ENCODE data around the gene COA1. TPM values are rescaled to one million over a fixed set of nuclear protein-coding genes. Genes with fewer than 3 reads are reported as not detected.
"Not testable (repeated sequence)": the region's sequence is repeated elsewhere in the genome, so short reads cannot be mapped to it uniquely, and the experiment has no call there.

COA1 gene
- polyA plus RNA-seq, 6 donors from 2014 or later, result 96.6 to 146 (median 107) TPM

DNA sequence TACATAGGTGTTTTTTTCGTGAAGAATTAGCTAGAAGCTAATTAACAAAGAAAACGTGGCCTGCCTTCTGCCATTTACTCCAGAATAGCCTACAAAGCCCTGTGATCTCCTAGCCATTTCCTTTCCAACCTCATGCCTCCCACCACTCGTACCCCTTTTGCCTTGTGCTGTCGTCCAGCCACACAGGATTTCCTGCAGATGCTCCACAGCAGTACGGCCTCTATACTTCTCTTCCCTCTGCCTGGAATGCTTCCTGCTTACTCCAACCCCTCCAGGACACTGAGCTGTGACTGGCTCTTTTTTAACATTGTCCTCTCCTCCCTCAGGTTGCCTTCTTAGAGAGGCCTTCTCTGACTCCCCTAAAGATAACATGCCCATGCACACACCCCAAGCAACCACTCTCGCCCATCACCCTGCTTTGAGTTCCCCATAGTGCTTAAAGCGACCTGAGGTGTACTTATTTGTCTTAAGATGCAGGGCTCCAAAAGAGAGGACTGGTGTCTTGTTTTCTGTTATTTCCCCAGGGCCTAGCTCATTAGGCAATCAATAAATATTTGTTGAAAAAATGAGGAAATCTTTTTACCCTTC is 113.7 kb downstream of the COA1 start:
- ATAC-seq (ENCODE audit: low read depth in 2 of 2) (no peak), DNase-seq (no peak)
- H3K9me3 Mint-ChIP-seq, result no peaks in the 10 kb centered on the region
- peaks cover 33 to 48% (median 35%) of the 10 kb centered on the region in 3 donors for H3K4me1 Mint-ChIP-seq
- no peaks in the 10 kb centered on the region for H3K27me3 Mint-ChIP-seq
- H3K4me3 Mint-ChIP-seq, result peak overlapping the region in 3 of 8 donors; percentile 6 to 54 (median 34)
- H3K36me3 Mint-ChIP-seq, result peaks cover 9 to 22% of the 10 kb centered on the region in 2 donors
- peak overlapping the region in 4 of 6 donors; percentile 73 to 97 (median 88) for H3K27ac Mint-ChIP-seq

DNA sequence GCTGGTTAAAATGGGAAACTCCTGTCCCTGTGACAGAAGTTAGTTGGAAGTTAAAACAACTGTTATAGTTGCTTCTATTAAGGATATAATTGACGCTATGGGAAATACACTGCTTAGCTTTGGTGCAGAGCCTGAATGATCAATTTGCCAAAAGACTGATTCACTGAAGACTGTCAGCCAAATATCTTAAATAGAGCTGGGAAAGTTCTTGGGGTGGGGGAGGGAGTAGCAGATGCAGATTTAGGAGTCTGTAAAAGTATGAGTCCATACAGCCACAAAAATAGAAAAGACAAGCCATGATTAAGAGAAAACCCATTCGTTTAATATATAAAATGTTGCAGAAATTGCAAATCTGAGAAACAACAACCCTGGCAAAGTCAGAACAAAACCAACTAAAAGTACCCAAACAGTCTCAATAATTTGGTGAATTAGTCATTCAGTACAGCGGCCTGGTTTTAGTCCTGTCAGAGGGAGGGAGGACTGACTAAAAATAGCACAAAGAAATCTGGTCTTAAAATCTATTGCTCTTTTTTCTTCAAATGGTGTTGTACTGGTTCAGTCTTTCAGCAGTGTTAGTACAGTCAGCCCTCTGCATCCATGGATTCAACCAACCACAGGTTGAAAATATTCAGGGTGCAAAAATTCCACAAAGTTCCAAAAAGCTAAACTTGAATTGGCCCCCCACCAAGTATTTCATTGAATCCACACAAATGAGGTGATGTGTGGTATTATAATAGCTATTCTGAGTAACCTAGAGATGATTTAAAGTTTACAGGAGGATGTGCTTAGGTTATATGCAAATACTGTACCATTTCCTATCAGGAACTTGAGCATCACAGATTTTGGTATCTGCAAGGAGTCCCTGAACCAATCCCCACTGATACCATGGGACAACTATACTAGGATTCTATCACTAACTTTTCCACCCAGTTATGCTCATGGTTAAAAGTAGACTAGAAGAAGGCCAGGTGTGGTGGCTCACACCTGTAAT is 116.4 kb downstream of the COA1 start:
- no peak for DNase-seq
- Mint-ChIP-seq H3K4me3 (peak overlapping the region in 7 of 8 donors; percentile 18 to 75 (median 55)), H3K4me1 (peaks cover 47 to 72% (median 53%) of the 10 kb centered on the region in 3 donors), H3K27ac (peak overlapping the region in 5 of 6 donors; percentile 64 to 87 (median 86)), H3K36me3 (peaks cover 21 to 37% of the 10 kb centered on the region in 2 donors), H3K9me3 (no peaks in the 10 kb centered on the region), H3K27me3 (no peaks in the 10 kb centered on the region)
- ATAC-seq (ENCODE audit: low read depth in 2 of 2), result peak; percentile 52 to 53

DNA sequence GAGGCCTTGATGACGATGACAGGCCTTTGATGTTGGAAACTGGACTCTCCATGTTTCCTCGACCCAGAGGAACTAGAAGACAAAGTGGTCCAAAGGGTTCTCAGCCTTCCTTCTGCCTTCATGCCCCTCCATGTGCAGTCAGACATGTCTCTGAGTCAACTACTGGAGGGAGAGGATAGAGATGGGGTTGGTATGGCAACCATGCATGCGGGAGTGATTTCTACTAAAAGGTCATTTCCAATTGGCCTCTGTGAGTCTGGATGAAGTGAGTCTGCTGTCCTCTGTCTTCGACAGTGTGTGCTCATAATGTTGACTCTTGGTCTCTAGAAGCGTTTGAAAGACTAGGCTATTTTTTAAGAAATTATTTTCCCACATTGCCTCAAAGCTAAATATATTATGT is 117.2 kb downstream of the COA1 start:
- Mint-ChIP-seq H3K9me3 (no peaks in the 10 kb centered on the region), H3K36me3 (peaks cover 21 to 37% of the 10 kb centered on the region in 2 donors), H3K27ac (peak overlapping the region in 2 of 6 donors; percentile 79 to 81), H3K27me3 (no peaks in the 10 kb centered on the region), H3K4me3 (peak overlapping the region in 3 of 8 donors; percentile 0 to 75 (median 41)), H3K4me1 (peaks cover 47 to 77% (median 53%) of the 10 kb centered on the region in 3 donors)
- no peak for ATAC-seq (ENCODE audit: low read depth in 2 of 2)
- no peak for DNase-seq

DNA sequence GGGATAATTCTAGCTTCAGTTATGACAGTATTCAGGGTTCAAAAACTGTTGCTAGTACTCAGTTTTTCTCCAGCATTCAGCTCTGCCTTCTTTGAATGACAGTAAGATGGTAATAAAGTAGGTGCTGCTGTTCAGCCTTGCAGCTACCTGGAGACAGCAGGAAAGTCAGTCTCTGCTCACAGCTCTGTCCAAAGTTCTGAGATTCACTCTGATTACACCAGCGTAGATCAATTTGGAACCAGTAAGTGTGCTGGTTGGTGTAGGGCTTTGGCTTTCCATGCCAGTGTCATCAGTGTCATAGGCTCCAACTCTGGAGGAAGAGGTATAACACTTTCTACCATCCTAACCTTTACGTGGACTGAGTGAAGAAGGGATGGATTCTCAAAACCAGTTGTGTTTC is 120.2 kb downstream of the COA1 start:
- peak overlapping the region in 4 of 6 donors; percentile 72 to 92 (median 83) for H3K27ac Mint-ChIP-seq
- H3K27me3 Mint-ChIP-seq, result no peaks in the 10 kb centered on the region
- no peaks in the 10 kb centered on the region for H3K9me3 Mint-ChIP-seq
- peaks cover 52 to 81% (median 65%) of the 10 kb centered on the region in 3 donors for H3K4me1 Mint-ChIP-seq
- peaks cover 29 to 45% of the 10 kb centered on the region in 2 donors for H3K36me3 Mint-ChIP-seq
- no peak for DNase-seq
- ATAC-seq (ENCODE audit: low read depth in 2 of 2), result no peak
- H3K4me3 Mint-ChIP-seq, result no peak overlapping the region

DNA sequence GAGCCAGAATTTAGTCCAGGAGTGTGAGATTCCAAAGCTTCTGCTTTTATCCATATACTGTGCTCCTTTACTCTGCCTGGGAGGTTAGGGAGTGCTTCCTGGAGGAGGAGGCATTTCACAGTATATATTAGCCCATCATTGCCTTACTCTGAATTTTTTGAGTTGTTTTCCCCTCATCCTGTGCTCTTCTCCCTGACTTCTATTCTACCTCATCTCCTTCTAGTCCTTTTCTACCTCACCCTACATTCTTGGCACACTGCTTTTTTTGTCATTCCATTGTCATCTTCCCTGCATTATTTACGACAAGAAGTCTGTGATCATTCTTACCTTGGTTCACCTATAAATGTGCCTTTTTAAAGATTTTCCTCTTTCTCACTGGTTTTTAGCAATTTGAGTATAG is 125.1 kb downstream of the COA1 start:
- ATAC-seq (ENCODE audit: low read depth in 2 of 2) (no peak), DNase-seq (no peak)
- H3K36me3 Mint-ChIP-seq, result peaks cover 34 to 39% of the 10 kb centered on the region in 2 donors
- H3K4me1 Mint-ChIP-seq, result peaks cover 35 to 50% (median 44%) of the 10 kb centered on the region in 3 donors
- peak overlapping the region in 5 of 6 donors; percentile 23 to 89 (median 61) for H3K27ac Mint-ChIP-seq
- no peaks in the 10 kb centered on the region for H3K27me3 Mint-ChIP-seq
- no peaks in the 10 kb centered on the region for H3K9me3 Mint-ChIP-seq
- peak overlapping the region in 4 of 8 donors; percentile 0 to 60 (median 38) for H3K4me3 Mint-ChIP-seq

DNA sequence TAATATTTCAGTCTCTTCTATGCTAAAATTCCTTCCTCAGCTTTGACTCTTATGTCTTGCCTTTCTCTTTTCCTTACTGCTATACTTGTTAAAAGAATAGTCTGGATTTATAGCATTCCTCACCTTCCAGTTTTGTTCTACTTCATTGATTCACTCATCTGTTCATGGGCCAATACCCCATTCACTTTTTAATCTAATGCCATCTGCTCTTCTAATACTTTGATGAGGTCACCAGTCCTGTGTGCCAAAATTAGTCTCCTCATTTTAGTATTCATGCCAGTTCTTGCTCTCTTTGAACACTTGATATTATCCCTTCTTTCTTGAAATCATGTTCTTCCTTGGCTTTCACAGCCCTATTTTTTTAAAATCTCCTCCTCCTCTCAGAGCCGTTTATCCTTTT is 127.1 kb downstream of the COA1 start:
- DNase-seq (no peak), ATAC-seq (ENCODE audit: low read depth in 2 of 2) (no peak)
- Mint-ChIP-seq H3K4me3 (no peak overlapping the region), H3K9me3 (no peaks in the 10 kb centered on the region), H3K27ac (no peak overlapping the region), H3K27me3 (no peaks in the 10 kb centered on the region), H3K4me1 (peaks cover 24 to 43% (median 33%) of the 10 kb centered on the region in 3 donors), H3K36me3 (peaks cover 23 to 27% of the 10 kb centered on the region in 2 donors)

DNA sequence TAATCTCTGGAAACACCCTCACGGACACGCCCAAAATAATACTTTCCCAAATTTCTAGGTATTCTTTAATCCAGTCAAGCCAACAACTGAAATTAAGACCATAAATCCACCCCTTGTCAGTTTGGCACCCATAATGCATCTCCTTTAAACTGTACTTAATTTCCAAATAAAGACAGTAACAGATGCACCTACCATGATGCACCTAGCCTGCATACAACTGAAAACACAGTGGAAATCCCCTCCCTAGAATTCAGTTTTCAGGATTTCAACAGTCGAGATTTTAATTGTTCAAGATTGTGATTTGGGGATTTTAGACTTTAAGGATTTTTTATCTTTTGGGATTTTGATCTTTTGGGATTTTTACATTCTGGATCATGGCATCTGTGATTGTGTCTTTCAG is 129.3 kb downstream of the COA1 start:
- H3K27ac Mint-ChIP-seq, result peak overlapping the region in 5 of 6 donors; percentile 2 to 85 (median 32)
- H3K4me1 Mint-ChIP-seq, result peaks cover 19 to 42% (median 28%) of the 10 kb centered on the region in 3 donors
- no peaks in the 10 kb centered on the region for H3K27me3 Mint-ChIP-seq
- ATAC-seq (ENCODE audit: low read depth in 2 of 2) (peak in 1 of 2 donors; percentile 41), DNase-seq (no peak)
- no peaks in the 10 kb centered on the region for H3K9me3 Mint-ChIP-seq
- H3K4me3 Mint-ChIP-seq, result peak overlapping the region in 3 of 8 donors; percentile 40 to 63 (median 48)
- H3K36me3 Mint-ChIP-seq, result peaks cover 18 to 20% of the 10 kb centered on the region in 2 donors

DNA sequence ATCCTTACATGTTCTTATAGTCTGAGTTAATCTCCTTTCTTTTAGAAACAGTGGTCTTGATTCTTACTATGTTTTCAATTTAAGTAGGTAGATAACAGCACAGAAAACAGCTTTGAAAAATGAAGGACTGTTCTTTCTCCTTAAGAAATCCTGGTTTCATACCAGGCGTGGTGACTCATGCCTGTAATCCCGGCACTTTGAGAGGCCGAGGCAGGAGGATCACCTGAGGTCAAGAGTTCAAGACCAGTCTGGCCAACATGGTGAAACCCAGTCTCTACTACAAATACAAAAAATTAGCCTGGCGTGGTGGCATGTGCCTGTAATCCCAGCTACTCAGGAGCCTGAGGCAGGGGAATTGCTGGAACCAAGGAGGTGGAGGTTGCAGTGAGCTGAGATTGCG is 132.9 kb downstream of the COA1 start:
- not testable (repeated sequence) for H3K27me3 Mint-ChIP-seq; H3K9me3 Mint-ChIP-seq; ATAC-seq (ENCODE audit: low read depth in 2 of 2); DNase-seq
- peak overlapping the region in 1 of 8 donors; percentile 29 for H3K4me3 Mint-ChIP-seq
- H3K4me1 Mint-ChIP-seq, result peaks cover 41 to 68% (median 50%) of the 10 kb centered on the region in 3 donors
- peaks cover 9 to 15% of the 10 kb centered on the region in 2 donors for H3K36me3 Mint-ChIP-seq
- H3K27ac Mint-ChIP-seq, result peak overlapping the region in 1 of 6 donors; percentile 5

DNA sequence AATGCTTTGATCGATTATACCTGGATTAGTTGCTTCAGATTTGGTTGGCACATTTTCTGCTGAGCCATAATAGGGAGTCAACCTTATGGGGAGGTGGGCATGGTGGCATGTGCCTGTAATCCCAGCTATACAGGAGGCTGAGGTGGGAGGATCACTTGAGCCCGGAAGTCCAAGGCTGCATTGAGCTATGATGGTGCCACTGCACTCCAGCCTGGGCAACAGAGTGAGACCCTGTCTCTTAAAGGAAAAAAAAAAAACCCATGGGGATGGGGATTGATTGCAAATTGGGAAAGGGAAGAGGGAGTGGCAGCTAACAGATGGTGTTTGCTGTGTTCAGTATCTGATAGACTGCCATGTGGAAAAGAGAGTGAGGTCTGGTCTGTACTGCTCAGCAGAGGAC is 135.3 kb downstream of the COA1 start:
- Mint-ChIP-seq H3K36me3 (peaks cover 0 to 5% of the 10 kb centered on the region in 2 donors), H3K9me3 (peaks cover 0 to 2% (median 0%) of the 10 kb centered on the region in 7 donors), H3K4me3 (peak overlapping the region; percentile 57 to 89 (median 70)), H3K27ac (peak overlapping the region in 5 of 6 donors; percentile 39 to 98 (median 70)), H3K4me1 (peaks cover 53 to 75% (median 63%) of the 10 kb centered on the region in 3 donors), H3K27me3 (no peaks in the 10 kb centered on the region)
- ATAC-seq (ENCODE audit: low read depth in 2 of 2) (no peak), DNase-seq (no peak)

DNA sequence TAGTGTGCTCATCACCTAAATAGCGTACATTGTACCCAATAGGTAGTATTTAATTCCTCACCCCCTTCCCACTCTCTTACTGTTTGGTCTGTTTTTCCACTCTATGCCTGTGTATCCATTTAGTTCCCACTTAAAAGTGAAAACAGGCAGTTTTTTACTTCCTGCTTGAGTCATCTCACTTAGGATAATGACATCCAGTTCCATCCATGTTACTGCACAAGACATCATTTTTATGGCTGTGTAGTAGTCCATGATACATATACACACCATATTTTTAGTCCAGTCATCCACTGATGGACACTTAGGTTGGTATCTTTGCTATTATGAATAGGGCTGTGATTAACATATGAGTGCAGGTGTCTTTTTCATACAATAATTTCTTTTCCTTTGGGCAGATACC is 136.3 kb downstream of the COA1 start:
- no peaks in the 10 kb centered on the region for H3K27me3 Mint-ChIP-seq
- peaks cover 0 to 2% (median 0%) of the 10 kb centered on the region in 7 donors for H3K9me3 Mint-ChIP-seq
- ATAC-seq (ENCODE audit: low read depth in 2 of 2), result no peak
- peaks cover 0 to 5% of the 10 kb centered on the region in 2 donors for H3K36me3 Mint-ChIP-seq
- peak overlapping the region in 5 of 8 donors; percentile 22 to 89 (median 70) for H3K4me3 Mint-ChIP-seq
- peaks cover 63 to 77% (median 73%) of the 10 kb centered on the region in 3 donors for H3K4me1 Mint-ChIP-seq
- no peak for DNase-seq
- H3K27ac Mint-ChIP-seq, result peak overlapping the region in 3 of 6 donors; percentile 39 to 98 (median 93)

DNA sequence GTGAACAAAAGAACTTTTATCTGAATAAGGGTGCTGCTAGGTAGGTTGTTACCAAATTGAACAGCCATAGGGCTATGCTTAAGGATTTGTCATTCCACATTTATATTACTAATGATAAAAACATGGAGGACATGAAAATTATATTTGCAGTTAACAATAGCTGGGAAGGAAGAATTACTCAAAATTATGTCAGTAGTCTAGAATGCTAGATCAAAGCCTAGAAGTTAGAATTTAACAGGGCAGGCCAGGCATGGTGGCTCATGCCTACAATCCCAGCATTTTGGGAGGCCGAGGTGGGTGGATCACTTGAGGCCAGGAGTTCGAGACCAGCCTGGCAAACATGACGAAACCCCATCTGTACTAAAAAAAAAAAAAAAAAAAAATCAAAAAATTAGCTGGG is 137.0 kb downstream of the COA1 start:
- ATAC-seq (ENCODE audit: low read depth in 2 of 2), result no peak
- H3K36me3 Mint-ChIP-seq, result peaks cover 0 to 5% of the 10 kb centered on the region in 2 donors
- H3K4me1 Mint-ChIP-seq, result peaks cover 65 to 81% (median 75%) of the 10 kb centered on the region in 3 donors
- no peaks in the 10 kb centered on the region for H3K27me3 Mint-ChIP-seq
- peaks cover 0 to 2% (median 0%) of the 10 kb centered on the region in 7 donors for H3K9me3 Mint-ChIP-seq
- H3K27ac Mint-ChIP-seq, result peak overlapping the region in 5 of 6 donors; percentile 20 to 98 (median 54)
- DNase-seq, result no peak
- peak overlapping the region in 6 of 8 donors; percentile 27 to 89 (median 62) for H3K4me3 Mint-ChIP-seq

DNA sequence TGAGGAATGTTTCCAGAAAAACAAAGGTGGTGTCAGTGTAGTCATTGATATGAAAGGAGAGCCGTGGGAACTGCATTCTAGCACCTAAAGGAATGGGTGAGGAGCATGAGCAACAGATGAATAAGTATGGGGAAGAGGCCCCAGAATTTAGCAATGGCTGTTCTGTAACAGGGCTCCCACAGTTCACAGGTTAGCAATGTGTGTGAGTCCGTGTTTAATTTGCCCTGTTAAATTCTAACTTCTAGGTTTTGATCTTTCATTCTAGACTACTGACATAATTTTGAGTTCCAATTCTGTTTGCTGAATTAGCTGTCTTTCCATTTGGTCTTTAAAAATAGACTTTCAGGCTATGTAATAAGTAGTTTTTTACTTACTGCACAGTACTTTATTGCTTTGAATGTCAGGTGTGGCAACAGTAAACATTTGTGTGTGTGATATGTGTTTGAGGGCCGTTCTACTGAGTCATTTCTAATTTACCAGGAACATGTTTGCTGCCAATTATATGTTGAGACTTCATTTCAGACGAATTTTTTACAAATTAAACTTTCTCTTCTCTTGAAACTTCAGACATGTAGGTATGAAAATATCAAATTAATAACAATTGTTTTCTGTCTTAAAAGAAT is 137.7 kb downstream of the COA1 start:
- no peak for ATAC-seq (ENCODE audit: low read depth in 2 of 2)

More for the DNA sequence above, 137.7 kb downstream of the COA1 start:
- peaks cover 67 to 86% (median 79%) of the 10 kb centered on the region in 3 donors for H3K4me1 Mint-ChIP-seq
- peaks cover 0 to 2% (median 0%) of the 10 kb centered on the region in 7 donors for H3K9me3 Mint-ChIP-seq
- peak overlapping the region in 7 of 8 donors; percentile 27 to 89 (median 77) for H3K4me3 Mint-ChIP-seq
- H3K27me3 Mint-ChIP-seq, result no peaks in the 10 kb centered on the region
- DNase-seq, result no peak
- peaks cover 0 to 5% of the 10 kb centered on the region in 2 donors for H3K36me3 Mint-ChIP-seq
- H3K27ac Mint-ChIP-seq, result peak overlapping the region in 5 of 6 donors; percentile 12 to 98 (median 35)

All from naive B cell (primary cell).